ENCODE data around the gene RPGR. TPM values are rescaled to one million over a fixed set of nuclear protein-coding genes. Genes with fewer than 3 reads are reported as not detected.

RPGR gene
- polyA plus RNA-seq, 3 donors = 4.3 to 10.9 (median 5.1) TPM

GRCh38 chrX:38277802-38278201, 49.5 kb downstream of the RPGR start:
- Histone ChIP-seq H3K36me3 (replicated peaks in 1 of 2; ENCODE audit: control insufficient read depth in 1 of 2, insufficient read depth in 2 of 2, low read length in 2 of 2) (no peaks in the 10 kb centered on the region), H3K4me1 (ENCODE audit: control insufficient read depth in 1 of 2, insufficient read depth in 2 of 2, low read length in 2 of 2) (peaks cover 8 to 18% of the 10 kb centered on the region in 2 donors), H3K9ac (ENCODE audit: insufficient read depth, low read length, poor library complexity, severe bottlenecking) (no peak overlapping the region), H3K27me3 (ENCODE audit: control insufficient read depth in 2 of 2, insufficient read depth in 2 of 2, low read length in 2 of 2) (no peaks in the 10 kb centered on the region), H2AFZ (ENCODE audit: insufficient read depth, low read depth, low read length, poor library complexity, severe bottlenecking) (no peak overlapping the region), H4K20me1 (ENCODE audit: insufficient read depth, low read length) (no peaks in the 10 kb centered on the region), H3K4me3 (replicated peaks in 1 of 3; ENCODE audit: low read depth in 2 of 3, low read length in 3 of 3) (no peak overlapping the region), H3K4me2 (replicated peaks; ENCODE audit: extremely low read depth, low read length, poor library complexity, severe bottlenecking) (no peak overlapping the region), H3K9me3 (replicated peaks in 1 of 2; ENCODE audit: control insufficient read depth in 1 of 2, insufficient read depth in 1 of 2, low read length in 2 of 2) (no peaks in the 10 kb centered on the region), H3K27ac (ENCODE audit: low read depth in 1 of 2, low read length in 2 of 2) (no peak overlapping the region), H3K79me2 (ENCODE audit: insufficient read depth, low read length) (no peaks in the 10 kb centered on the region)
- peaks cover 14% of the 10 kb centered on the region for H3K4me1 Mint-ChIP-seq
- no peak overlapping the region for H3K27ac Mint-ChIP-seq
- no peaks in the 10 kb centered on the region for H3K9me3 Mint-ChIP-seq
- no peak overlapping the region for H3K4me3 Mint-ChIP-seq
- DNase-seq = no peak
- WGBS (ENCODE audit: insufficient coverage) = no CpG with 5 or more reads among the region's 2 CpGs
- peaks cover 0 to 2% (median 0%) of the 10 kb centered on the region in 3 donors for H3K27me3 Mint-ChIP-seq (ENCODE audit: low read depth in 3 of 3)
- peaks cover 8 to 11% of the 10 kb centered on the region in 2 donors for H3K36me3 Mint-ChIP-seq
- intact Hi-C loops (cut with micrococcal nuclease) = loop anchor here in 1 of 2 donors (10.0 kb wide), 1 partner anchor 47 kb away; the partner anchor contains the start of gene RPGR
- TF ChIP-seq, protein P1, sequence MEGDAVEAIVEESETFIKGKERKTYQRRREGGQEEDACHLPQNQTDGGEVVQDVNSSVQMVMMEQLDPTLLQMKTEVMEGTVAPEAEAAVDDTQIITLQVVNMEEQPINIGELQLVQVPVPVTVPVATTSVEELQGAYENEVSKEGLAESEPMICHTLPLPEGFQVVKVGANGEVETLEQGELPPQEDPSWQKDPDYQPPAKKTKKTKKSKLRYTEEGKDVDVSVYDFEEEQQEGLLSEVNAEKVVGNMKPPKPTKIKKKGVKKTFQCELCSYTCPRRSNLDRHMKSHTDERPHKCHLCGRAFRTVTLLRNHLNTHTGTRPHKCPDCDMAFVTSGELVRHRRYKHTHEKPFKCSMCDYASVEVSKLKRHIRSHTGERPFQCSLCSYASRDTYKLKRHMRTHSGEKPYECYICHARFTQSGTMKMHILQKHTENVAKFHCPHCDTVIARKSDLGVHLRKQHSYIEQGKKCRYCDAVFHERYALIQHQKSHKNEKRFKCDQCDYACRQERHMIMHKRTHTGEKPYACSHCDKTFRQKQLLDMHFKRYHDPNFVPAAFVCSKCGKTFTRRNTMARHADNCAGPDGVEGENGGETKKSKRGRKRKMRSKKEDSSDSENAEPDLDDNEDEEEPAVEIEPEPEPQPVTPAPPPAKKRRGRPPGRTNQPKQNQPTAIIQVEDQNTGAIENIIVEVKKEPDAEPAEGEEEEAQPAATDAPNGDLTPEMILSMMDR (IDR thresholded peaks at IDR 0.05) = no peak

GRCh38 chrX:38277136-38277535, 50.2 kb downstream of the RPGR start:
- Mint-ChIP-seq H3K4me1 (peaks cover 14% of the 10 kb centered on the region), H3K4me3 (no peak overlapping the region), H3K27ac (no peak overlapping the region), H3K27me3 (ENCODE audit: low read depth in 3 of 3) (peaks cover 0 to 2% (median 0%) of the 10 kb centered on the region in 3 donors), H3K36me3 (peaks cover 7 to 9% of the 10 kb centered on the region in 2 donors), H3K9me3 (no peaks in the 10 kb centered on the region)
- Histone ChIP-seq H3K9me3 (replicated peaks in 1 of 2; ENCODE audit: control insufficient read depth in 1 of 2, insufficient read depth in 1 of 2, low read length in 2 of 2) (no peaks in the 10 kb centered on the region), H3K79me2 (ENCODE audit: insufficient read depth, low read length) (no peaks in the 10 kb centered on the region), H3K36me3 (replicated peaks in 1 of 2; ENCODE audit: control insufficient read depth in 1 of 2, insufficient read depth in 2 of 2, low read length in 2 of 2) (no peaks in the 10 kb centered on the region), H2AFZ (ENCODE audit: insufficient read depth, low read depth, low read length, poor library complexity, severe bottlenecking) (no peak overlapping the region), H3K9ac (ENCODE audit: insufficient read depth, low read length, poor library complexity, severe bottlenecking) (no peak overlapping the region), H3K4me2 (replicated peaks; ENCODE audit: extremely low read depth, low read length, poor library complexity, severe bottlenecking) (no peak overlapping the region), H3K27me3 (ENCODE audit: control insufficient read depth in 2 of 2, insufficient read depth in 2 of 2, low read length in 2 of 2) (no peaks in the 10 kb centered on the region), H4K20me1 (ENCODE audit: insufficient read depth, low read length) (no peaks in the 10 kb centered on the region), H3K27ac (ENCODE audit: low read depth in 1 of 2, low read length in 2 of 2) (no peak overlapping the region), H3K4me3 (replicated peaks in 1 of 3; ENCODE audit: low read depth in 2 of 3, low read length in 3 of 3) (no peak overlapping the region), H3K4me1 (ENCODE audit: control insufficient read depth in 1 of 2, insufficient read depth in 2 of 2, low read length in 2 of 2) (peaks cover 8 to 18% of the 10 kb centered on the region in 2 donors)
- DNase-seq = peak in 2 of 3 donors; percentile 15 to 19
- intact Hi-C loops (cut with micrococcal nuclease) = loop anchor here in 1 of 2 donors (10.0 kb wide), 1 partner anchor 48 kb away; the partner anchor contains the start of gene RPGR
- TF ChIP-seq, protein P1 (IDR thresholded peaks at IDR 0.05) = no peak
- WGBS (ENCODE audit: insufficient coverage) = no CpG with 5 or more reads among the region's 2 CpGs

Measured in CD14-positive monocyte (primary cell).